SK-N-SH treated with all-trans-retinoic acid at 6 μM for 48 hours (cell line): ENCODE measurements around the gene IL6.
"Not testable (repeated sequence)": the region's sequence is repeated elsewhere in the genome, so short reads cannot be mapped to it uniquely, and the experiment has no call there.

Experiments used
- ESRRG ChIP-seq: fragments of 250-450 bp; sonication (Bioruptor Pico); IDR thresholded peaks from 2 replicates; pipeline ENCODE4 v1.6.1; 2021; ENCODE audit warnings: mild to moderate bottlenecking
- GLIS3 ChIP-seq: fragments of 250-450 bp; sonication (Bioruptor Pico); IDR thresholded peaks from 2 replicates; pipeline ENCODE4 v1.5.0; 2020; ENCODE audit warnings: mild to moderate bottlenecking, moderate library complexity
- SNAI2 ChIP-seq: fragments of 250-450 bp; sonication (Bioruptor Pico); IDR thresholded peaks from 2 replicates; pipeline ENCODE4 v1.5.0; 2020; ENCODE audit warnings: mild to moderate bottlenecking, moderate library complexity
- TOX ChIP-seq: fragments of 250-450 bp; sonication (Bioruptor Pico); IDR thresholded peaks from 2 replicates; pipeline ENCODE4 v1.8.0; 2021; ENCODE audit warnings: mild to moderate bottlenecking, moderate library complexity, borderline replicate concordance
- ZFP3 ChIP-seq: fragments of 250-450 bp; sonication (Bioruptor Pico); IDR thresholded peaks from 2 replicates; pipeline ENCODE4 v1.5.0; 2020; ENCODE audit warnings: mild to moderate bottlenecking, moderate library complexity
- ZFP30 ChIP-seq: fragments of 450-650 bp; formaldehyde crosslinking; IDR thresholded peaks from 2 replicates; pipeline ENCODE4 v1.5.0; 2022; ENCODE audit warnings: mild to moderate bottlenecking, moderate library complexity
- TF ChIP-seq, protein P1 (sequence below): fragments of 250-450 bp; sonication (Bioruptor Pico); IDR thresholded peaks from 2 replicates; pipeline ENCODE4 v1.8.0; 2020; ENCODE audit warnings: mild to moderate bottlenecking, moderate library complexity, borderline replicate concordance

GRCh38 chr7:22708677-22709061, 18.3 kb upstream of the IL6 start:
- not testable (repeated sequence) for TF ChIP-seq ESRRG (CRISPR knock-in tag); ZFP30 (CRISPR knock-in tag); ZFP3 (CRISPR knock-in tag); SNAI2 (CRISPR knock-in tag); GLIS3; TOX (CRISPR knock-in tag)
- TF ChIP-seq, protein P1, sequence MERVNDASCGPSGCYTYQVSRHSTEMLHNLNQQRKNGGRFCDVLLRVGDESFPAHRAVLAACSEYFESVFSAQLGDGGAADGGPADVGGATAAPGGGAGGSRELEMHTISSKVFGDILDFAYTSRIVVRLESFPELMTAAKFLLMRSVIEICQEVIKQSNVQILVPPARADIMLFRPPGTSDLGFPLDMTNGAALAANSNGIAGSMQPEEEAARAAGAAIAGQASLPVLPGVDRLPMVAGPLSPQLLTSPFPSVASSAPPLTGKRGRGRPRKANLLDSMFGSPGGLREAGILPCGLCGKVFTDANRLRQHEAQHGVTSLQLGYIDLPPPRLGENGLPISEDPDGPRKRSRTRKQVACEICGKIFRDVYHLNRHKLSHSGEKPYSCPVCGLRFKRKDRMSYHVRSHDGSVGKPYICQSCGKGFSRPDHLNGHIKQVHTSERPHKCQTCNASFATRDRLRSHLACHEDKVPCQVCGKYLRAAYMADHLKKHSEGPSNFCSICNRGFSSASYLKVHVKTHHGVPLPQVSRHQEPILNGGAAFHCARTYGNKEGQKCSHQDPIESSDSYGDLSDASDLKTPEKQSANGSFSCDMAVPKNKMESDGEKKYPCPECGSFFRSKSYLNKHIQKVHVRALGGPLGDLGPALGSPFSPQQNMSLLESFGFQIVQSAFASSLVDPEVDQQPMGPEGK, result not testable (repeated sequence)
